Panc1 (cell line): ENCODE measurements around the gene CYB5RL.

Experiments
- POLR2AphosphoS5 ChIP-seq: IDR thresholded peaks from 2 replicates; pipeline ENCODE4 v1.6.1; 2012; ENCODE audit warnings: mild to moderate bottlenecking, low read depth, low read length, moderate library complexity
- SIN3A ChIP-seq: IDR thresholded peaks from 2 replicates; pipeline ENCODE4 v1.6.1; 2012; ENCODE audit warnings: low read depth, mild to moderate bottlenecking, low read length, moderate library complexity, borderline replicate concordance; ENCODE audit not compliant: insufficient read depth
- TCF7L2 ChIP-seq: IDR thresholded peaks from 2 replicates; pipeline ENCODE4 v1.6.1; 2011; ENCODE audit warnings: mild to moderate bottlenecking, low read depth, low read length, inconsistent platforms
- TF ChIP-seq, protein P1 (sequence below): fragments of 450-650 bp; IDR thresholded peaks from 2 replicates; pipeline ENCODE4 v1.5.1; 2017; ENCODE audit warnings: mild to moderate bottlenecking
- TF ChIP-seq, protein P2 (sequence below), 2 experiments: IDR thresholded peaks; 2 replicates each; pipeline ENCODE4 v1.6.1; 2011 to 2012; ENCODE audit warnings: low read depth in 2 of 2, control low read depth in 1 of 2, low read length in 1 of 2, mild to moderate bottlenecking in 1 of 2, moderate library complexity in 1 of 2; ENCODE audit not compliant: insufficient read depth in 1 of 2

DNA sequence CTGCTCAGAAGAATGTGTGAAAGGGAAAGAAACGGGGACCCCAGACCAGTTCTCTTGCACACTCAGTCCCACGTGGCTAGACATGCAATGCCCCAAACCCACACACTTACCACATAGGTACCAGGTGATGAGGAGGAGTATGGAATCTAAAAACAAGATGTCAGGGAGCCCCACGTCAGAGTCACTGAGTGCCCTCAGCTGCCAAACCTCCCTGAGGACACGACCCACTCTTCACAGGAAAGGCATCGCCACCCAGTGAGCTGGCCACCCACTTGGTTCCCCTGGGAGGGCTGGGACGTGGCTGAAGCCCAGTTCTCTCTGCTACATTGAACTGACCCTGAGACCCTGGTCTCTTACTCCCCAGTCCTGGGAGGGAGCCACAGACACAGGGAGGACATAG is 41.5 kb upstream of the CYB5RL start:
- TF ChIP-seq TCF7L2, result no peak
- TF ChIP-seq, protein P1, sequence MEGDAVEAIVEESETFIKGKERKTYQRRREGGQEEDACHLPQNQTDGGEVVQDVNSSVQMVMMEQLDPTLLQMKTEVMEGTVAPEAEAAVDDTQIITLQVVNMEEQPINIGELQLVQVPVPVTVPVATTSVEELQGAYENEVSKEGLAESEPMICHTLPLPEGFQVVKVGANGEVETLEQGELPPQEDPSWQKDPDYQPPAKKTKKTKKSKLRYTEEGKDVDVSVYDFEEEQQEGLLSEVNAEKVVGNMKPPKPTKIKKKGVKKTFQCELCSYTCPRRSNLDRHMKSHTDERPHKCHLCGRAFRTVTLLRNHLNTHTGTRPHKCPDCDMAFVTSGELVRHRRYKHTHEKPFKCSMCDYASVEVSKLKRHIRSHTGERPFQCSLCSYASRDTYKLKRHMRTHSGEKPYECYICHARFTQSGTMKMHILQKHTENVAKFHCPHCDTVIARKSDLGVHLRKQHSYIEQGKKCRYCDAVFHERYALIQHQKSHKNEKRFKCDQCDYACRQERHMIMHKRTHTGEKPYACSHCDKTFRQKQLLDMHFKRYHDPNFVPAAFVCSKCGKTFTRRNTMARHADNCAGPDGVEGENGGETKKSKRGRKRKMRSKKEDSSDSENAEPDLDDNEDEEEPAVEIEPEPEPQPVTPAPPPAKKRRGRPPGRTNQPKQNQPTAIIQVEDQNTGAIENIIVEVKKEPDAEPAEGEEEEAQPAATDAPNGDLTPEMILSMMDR, result no peak
- no peak for TF ChIP-seq POLR2AphosphoS5
- no peak for TF ChIP-seq SIN3A
- TF ChIP-seq, protein P2, sequence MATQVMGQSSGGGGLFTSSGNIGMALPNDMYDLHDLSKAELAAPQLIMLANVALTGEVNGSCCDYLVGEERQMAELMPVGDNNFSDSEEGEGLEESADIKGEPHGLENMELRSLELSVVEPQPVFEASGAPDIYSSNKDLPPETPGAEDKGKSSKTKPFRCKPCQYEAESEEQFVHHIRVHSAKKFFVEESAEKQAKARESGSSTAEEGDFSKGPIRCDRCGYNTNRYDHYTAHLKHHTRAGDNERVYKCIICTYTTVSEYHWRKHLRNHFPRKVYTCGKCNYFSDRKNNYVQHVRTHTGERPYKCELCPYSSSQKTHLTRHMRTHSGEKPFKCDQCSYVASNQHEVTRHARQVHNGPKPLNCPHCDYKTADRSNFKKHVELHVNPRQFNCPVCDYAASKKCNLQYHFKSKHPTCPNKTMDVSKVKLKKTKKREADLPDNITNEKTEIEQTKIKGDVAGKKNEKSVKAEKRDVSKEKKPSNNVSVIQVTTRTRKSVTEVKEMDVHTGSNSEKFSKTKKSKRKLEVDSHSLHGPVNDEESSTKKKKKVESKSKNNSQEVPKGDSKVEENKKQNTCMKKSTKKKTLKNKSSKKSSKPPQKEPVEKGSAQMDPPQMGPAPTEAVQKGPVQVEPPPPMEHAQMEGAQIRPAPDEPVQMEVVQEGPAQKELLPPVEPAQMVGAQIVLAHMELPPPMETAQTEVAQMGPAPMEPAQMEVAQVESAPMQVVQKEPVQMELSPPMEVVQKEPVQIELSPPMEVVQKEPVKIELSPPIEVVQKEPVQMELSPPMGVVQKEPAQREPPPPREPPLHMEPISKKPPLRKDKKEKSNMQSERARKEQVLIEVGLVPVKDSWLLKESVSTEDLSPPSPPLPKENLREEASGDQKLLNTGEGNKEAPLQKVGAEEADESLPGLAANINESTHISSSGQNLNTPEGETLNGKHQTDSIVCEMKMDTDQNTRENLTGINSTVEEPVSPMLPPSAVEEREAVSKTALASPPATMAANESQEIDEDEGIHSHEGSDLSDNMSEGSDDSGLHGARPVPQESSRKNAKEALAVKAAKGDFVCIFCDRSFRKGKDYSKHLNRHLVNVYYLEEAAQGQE (IDR thresholded peaks at IDR 0.05; ENCODE audit: insufficient read depth in 1 of 2, low read depth in 2 of 2, low read length in 1 of 2), result no peak
